GM21619 (cell line): ENCODE data around the gene JAKMIP2.
A peak's percentile ranks its signal among the peaks of the same experiment; 100 is the strongest.
"Not testable (repeated sequence)": the region's sequence is repeated elsewhere in the genome, so short reads cannot be mapped to it uniquely, and the experiment has no call there.

Experiments used
- ATAC-seq: cut with Tn5 transposase; IDR thresholded peaks from one replicate; pipeline ENCODE4 v1.9.1; 2021; ENCODE audit not compliant: unreplicated experiment

The JAKMIP2 gene

DNA sequence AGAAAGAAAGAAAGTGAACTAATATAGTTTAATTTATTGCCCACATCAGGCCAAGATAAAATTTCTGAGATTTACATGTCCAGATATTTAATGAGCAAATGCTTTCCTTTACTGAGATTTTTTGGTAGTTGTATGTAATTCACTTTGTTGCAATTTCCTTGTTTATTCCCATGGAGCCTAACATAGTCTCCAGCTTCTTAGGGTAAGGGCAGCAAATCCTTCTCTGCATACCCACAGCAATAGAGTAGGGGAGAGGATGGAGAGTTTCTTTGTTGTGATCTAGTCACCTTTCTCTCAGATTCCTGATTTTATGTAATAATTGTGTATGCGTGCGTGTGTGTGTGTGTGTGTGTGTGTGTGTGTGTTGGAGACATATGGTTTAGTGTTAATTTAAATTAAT, 221.1 kb downstream of the JAKMIP2 start:
- ATAC-seq = no peak

DNA sequence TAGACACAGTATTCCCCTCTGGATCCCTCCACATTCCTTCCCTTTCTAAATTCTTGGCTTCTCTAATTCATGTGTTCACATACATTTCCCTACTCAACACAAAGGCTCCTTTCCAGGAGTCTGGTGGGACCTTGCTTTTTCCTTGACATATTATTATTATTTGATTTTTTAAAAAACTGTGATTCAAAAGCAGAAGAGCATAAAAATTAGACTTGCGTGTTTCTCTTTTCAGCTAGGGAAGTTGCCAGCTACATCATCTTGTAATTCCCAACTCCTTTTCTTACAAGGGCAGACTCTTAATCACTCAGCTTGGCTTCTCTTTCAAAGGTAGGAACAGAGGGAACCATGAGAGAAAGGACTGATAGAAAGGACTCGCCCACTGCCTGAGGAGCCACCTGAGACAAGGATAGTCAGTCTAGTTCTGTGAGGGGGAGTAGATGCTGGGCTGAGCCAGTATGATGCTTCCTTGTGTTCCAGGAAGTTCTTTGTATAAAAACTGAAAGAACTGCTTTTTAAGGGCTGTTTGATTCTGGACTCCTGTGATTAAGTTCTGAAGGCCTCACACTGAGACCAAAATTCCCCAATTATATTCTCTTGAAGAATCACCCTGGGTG, 221.7 kb downstream of the JAKMIP2 start:
- no peak for ATAC-seq

DNA sequence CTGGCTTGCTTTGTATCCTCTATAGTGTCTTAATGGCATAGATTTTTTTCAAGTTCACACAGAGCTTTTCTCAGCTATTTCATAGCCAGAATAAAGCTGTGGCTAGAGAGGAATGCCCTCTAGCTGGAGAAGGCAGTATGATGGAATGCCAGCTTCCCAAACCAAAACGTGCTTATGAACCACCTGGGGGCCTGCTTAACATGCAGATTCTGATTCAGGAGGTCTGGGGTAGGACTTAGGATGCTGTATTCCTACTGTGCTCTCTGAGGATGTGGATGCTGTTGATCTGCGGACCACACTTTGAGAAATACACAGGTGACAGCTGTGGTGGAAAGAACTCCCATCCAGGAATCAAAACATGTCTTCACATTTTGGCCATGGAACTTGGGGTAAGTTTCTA, 222.8 kb downstream of the JAKMIP2 start:
- no peak for ATAC-seq

DNA sequence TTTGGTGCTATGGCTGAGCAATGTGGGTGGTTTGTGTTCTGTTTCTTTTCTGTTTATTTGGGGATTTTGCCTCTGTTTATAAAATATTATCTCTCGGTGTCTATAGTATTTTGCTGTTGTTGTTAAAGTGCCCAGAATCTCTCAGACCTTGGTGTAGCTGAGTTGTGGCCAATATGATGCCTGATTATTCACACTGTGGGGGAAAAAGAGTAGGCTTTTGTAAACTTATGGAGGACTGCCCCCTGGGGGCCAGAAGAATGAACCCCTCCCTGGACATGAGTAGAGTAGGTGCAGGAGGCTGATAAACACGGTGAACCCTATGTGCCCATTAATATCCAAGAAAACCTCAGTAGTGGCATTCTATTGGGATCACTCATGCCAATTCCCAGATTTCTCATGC, 223.7 kb downstream of the JAKMIP2 start:
- peak; percentile 62 for ATAC-seq

DNA sequence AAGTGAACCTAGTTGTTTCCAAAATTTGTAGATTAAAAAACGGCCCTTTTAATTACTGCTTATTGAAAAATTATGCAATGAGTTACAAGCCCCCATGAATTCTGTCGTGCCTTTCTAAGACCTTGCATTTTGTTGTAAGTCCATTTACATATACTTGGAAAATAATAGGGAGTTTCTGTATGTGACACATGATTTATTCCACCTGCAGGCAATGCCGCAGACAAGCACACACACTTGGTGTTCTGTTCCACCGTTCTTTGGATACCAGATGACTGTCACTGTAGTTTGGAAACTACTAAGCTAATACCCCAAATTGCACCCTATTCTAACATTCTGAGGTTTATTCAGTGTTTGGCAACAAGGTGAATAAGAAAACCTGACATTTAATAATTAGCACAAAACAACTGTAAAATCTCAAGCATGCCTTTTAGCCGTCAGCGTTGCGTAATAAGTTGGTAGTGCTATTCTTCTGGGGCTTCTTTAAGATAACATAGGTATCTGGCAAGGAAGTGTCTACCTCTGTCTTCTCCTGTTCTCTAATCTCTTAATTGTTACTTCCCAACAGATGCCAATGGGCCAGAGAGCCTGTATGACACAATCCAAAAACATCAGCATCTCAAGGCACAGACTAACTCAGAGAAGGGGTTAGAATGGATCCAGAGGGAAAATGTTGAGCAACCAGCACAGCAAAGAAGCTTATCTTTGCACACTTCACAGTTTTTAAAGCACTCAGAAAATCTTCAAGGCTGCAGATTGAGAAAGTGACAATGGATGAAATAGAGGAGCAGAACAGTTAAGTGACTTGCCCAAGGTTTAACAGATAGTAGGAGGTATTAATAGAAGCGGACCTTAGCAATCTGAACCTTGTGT, 224.4 kb downstream of the JAKMIP2 start:
- ATAC-seq = no peak

DNA sequence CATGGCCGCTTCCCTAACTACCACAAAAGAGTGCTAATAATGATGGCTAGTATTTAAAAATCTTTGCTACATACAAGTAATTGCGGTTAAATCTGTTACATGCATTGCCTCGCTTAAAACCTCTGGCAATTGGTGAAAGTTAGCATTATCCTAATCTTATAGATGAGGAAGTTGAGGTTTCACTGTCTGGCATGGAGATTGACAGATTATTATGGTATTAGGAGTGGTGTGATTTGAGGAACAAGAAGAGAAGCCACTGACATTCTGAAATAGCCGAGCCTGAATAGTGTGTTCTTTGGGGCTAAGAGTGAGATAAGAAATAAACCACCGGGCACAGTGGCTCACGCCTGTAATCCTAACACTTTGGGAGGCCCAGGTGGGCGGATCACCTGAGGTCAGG, 227.4 kb downstream of the JAKMIP2 start:
- ATAC-seq = no peak

DNA sequence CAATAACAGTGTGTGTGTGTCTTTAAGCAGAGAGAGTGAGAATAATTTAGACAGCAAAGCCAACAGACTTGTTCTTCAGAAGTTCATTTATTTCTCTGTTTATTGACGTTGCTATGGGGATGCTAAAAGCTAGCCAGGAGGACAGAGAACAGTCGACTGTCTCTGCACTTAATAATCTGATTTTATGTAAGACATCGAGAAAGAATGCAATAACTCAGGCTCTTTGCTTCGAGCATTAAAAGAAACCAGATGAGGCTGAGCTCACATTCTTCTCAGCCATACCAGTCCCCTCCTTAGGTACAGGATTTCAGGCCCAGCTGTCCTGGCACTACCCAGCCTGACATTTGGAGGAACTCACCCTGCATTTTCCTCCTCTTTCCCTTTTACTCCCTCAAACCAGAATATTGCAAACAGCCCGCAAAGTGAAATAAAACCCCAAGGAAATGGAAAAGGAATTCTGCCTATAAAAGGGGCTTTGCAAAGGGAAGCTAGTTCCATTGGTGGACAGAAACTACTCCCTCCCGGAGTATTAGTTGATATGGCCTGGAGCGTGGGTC, 228.2 kb downstream of the JAKMIP2 start:
- no peak for ATAC-seq

DNA sequence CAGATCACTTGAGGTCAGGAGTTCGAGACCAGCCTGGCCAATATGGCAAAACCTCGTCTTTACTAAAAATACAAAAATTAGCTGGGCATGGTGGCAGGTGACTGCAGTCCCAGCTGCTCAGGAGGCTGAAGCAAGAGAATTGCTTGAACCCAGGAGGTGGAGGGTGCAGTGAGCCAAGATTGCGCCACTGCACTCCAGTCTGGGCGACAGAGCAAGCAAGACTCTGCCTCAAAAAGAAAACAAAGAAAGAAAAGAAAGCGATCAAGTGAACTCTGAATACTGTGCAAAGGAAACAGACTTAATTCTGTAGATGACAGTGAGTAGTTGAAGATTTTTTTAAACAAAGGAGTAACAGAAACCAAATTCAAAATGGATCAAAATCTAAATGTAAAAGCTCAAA, 228.7 kb downstream of the JAKMIP2 start:
- ATAC-seq = not testable (repeated sequence)

DNA sequence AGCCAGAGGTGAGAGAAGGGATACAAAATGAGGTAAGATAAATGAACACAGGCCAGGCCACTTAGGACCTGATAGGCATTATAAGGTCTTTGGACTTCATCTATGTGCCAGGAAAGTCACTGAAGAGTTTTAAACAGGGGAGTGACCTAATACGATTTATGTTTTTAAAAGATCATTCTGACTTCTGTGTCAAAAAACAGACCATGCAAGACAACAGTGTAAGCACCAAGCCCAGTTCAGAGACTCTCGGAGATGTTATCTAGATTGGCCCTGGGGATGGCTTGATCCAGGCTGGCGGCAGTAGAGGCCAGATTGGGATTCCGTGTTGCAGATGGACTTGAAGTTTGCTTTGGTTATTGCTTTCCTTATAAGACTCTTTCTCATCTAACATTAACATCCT, 229.6 kb downstream of the JAKMIP2 start:
- no peak for ATAC-seq

DNA sequence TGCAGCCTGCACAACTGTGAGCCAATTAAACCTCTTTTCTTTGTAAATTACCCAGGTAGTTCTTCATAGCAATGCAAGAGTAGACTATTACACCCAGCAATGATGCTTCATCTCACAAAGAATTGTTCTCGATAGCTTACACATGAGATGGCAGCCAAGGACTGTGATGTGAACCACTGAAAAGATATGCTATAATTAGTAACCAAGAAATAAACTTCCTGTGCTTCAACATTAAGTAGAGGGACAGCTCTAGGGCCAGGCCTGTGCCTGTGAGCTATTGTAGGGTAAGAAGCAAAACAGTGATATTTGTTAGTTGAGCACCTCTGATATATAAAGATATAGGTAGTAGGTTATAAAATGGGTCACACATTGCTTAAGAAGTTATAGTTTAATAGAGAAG, 230.9 kb downstream of the JAKMIP2 start:
- no peak for ATAC-seq

DNA sequence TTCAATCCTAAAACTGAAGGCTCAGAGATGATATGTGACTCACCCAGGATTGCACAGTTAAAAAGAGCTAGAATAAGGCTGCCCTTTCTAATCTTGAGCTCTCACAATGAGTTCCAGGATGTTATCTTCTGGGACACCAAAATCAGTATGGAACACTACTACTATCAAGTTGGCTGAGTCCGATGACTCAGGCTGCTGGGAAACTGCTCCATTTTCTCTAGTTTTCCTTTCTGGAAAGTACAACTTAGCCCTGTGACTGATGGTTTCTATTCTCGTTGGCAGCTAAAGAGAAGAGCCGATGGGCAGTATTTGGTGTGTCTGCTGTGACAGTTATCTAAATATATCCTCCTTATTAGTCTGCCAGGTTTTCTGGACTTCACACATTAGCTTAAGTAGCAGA, 234.8 kb downstream of the JAKMIP2 start:
- ATAC-seq = no peak

DNA sequence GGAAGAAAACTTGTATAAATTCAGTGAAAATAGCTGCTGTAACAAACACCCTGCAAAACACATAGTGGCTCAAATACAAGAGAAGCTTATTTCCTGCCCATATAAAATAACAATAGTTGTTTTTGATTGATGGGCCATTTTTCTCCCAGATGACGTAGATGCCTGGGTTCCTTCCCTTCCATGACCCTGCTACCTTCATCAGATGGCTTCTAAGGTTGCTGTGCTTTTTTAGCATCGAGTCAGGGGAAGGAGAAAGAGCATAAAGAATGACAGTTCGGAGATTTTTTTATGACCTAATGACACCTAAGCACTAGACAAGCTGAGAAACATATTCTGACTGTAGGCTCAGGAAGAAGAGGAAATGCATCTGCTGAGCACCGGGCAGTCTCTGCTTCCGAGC, 238.0 kb downstream of the JAKMIP2 start:
- no peak for ATAC-seq

DNA sequence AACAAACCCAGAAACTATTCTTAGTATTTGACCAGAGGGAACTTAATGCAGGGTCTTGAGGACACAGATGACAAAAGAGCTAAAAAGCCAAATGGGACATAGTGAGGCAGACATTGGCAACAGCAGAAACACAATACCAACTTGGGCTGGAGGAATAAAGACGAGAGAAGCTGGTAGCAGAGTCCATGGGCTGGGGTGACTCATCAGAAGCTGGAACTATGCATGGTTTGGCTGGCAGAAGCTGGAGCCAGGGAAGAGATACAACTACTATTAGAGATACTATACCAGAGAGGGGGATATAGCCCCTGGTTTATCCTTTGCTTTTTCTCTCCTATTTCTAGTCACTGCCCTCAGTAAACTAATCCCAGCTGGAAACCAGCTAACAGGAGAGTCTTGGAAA, 243.5 kb downstream of the JAKMIP2 start:
- ATAC-seq = no peak

DNA sequence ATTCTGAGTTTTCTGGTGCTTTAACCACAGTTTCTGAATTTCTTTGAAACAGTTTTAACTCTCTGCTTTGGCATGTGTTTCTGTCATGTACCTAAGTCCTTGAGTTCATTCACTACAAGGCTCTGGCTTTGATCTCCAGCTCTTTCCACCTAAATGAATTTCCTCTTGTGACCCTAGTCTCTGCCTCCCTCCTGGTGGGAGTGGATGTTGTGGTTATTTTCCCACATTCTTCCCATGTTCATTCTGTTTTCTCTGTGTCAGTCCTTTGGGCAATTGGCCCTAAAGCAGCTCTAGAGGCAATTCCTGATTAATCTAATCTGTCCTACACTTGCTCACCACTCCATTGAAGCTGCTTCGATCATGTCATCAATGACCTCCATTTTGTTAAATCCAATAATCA, 244.3 kb downstream of the JAKMIP2 start:
- ATAC-seq = no peak
